GM18867 (cell line): Measurements from ENCODE around the gene SPHK1.

ENCODE experiments used
- ATAC-seq: cut with Tn5 transposase; IDR thresholded peaks from one replicate; pipeline ENCODE4 v1.9.1; 2021; ENCODE audit warnings: mild to moderate bottlenecking, moderate library complexity; ENCODE audit not compliant: unreplicated experiment

SPHK1 gene

GRCh38 chr17:76383546-76384221 is 725 bp upstream of the SPHK1 start:
- ATAC-seq = peak; percentile 13

- ATAC-seq = no peak
Observed at GRCh38 chr17:76384987-76385891, 830 bp downstream of the SPHK1 start.

- ATAC-seq = no peak
Observed at GRCh38 chr17:76385892-76386786, 1.7 kb downstream of the SPHK1 start.

- ATAC-seq = no peak
Observed at GRCh38 chr17:76386966-76387765, 2.8 kb downstream of the SPHK1 start.

- ATAC-seq = no peak
Observed at GRCh38 chr17:76388966-76389888, 4.8 kb downstream of the SPHK1 start.

GRCh38 chr17:76390003-76390421 is 5.6 kb downstream of the SPHK1 start:
- no peak for ATAC-seq

GRCh38 chr17:76391200-76391715 is 6.8 kb downstream of the SPHK1 start:
- ATAC-seq = no peak

GRCh38 chr17:76394166-76394565 is 9.8 kb downstream of the SPHK1 start:
- ATAC-seq = no peak

- ATAC-seq = no peak
Observed at GRCh38 chr17:76395980-76396379, 11.6 kb downstream of the SPHK1 start.

- no peak for ATAC-seq
Observed at GRCh38 chr17:76397184-76397583, 12.8 kb downstream of the SPHK1 start.

- no peak for ATAC-seq
Observed at GRCh38 chr17:76397687-76398522, 13.5 kb downstream of the SPHK1 start.

GRCh38 chr17:76398523-76399174 is 14.2 kb downstream of the SPHK1 start:
- ATAC-seq = no peak

- ATAC-seq = no peak
Observed at GRCh38 chr17:76399175-76400172, 15.1 kb downstream of the SPHK1 start.

GRCh38 chr17:76402711-76403110 is 18.3 kb downstream of the SPHK1 start:
- no peak for ATAC-seq

GRCh38 chr17:76404256-76404655 is 19.8 kb downstream of the SPHK1 start:
- ATAC-seq = no peak

GRCh38 chr17:76404976-76405563 is 20.7 kb downstream of the SPHK1 start:
- ATAC-seq = no peak
